Measurements from ENCODE around the gene MCRIP1.

The MCRIP1 gene, protein sequence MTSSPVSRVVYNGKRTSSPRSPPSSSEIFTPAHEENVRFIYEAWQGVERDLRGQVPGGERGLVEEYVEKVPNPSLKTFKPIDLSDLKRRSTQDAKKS

GRCh38 chr17:81833160-81833920 lies at the start of gene MCRIP1:
Gene MCRIP1, minus strand, starts transcription at chr17:81833291. Its CDS starts 8,785 bp downstream, at chr17:81824506.
- DNase-seq: peak; percentile 62

GRCh38 chr17:81879121-81879520 lies 46.0 kb upstream of the MCRIP1 start:
- no peak for DNase-seq

DNA sequence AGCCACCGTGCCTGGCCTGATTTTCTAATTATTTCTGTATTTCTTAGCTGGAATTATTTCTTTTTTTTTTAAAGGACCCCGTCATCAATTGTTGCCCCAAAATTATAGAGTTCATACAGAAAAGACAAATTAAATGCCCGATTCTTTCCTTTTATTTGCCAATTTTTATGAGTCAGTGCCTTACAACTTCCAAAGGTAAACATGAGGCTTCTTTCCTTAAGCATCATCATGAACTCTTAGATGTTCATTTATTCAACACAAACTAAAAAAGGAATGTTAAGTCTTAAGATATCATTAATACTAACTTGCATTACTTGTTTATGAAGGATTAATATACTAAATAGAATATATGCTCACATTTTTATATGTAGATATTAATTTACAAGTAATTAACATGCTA lies 45.2 kb upstream of the MCRIP1 start:
- DNase-seq: no peak

DNA sequence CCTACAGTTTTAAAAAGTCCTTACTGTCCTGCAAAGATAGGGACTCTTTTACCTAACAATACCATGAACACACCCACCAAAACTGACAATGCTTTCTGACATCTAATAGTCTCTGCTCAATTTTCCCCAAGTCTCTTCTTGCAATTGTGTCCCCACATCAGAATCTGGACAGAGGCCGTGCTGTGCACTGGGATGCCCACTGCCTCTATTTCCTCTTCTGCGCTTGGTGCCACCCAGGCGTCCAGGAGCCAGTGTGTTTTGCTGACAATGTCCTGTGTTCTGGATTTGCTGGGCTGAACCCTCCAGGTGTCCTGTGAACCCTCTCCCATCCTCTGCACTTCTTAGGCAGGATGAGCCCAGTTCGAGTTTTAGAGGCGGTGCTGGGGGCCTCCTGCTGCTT lies 44.5 kb upstream of the MCRIP1 start:
- no peak for DNase-seq

GRCh38 chr17:81871387-81872230 lies 38.5 kb upstream of the MCRIP1 start:
- peak; percentile 21 for DNase-seq

DNA sequence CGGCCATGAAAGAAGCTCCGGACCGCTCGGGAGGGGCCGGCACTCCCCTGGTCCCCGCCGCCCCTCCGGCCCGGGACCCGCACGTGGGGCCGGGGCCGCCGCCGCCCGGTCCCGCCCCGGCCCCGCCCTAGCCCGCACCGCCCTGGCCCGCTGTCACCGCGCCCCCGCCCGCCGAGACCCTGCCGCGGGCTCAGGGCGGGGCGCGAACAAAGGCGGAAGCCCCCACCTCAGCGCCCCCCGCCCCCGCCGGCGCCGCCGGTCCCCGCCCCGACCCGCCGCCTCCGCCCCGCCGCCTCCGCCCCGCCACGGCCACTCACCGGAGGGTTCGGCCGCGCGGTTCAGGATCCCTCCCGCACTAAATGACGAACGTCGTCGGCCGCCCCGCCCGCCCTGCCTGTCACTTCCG lies 37.9 kb upstream of the MCRIP1 start, which contains the start of gene ARHGDIA:
Gene ARHGDIA (minus strand): TSS at position 357 of the 406 bp plus-strand sequence. CDS start 1,407 bp downstream, outside the sequence.
- DNase-seq: no peak

DNA sequence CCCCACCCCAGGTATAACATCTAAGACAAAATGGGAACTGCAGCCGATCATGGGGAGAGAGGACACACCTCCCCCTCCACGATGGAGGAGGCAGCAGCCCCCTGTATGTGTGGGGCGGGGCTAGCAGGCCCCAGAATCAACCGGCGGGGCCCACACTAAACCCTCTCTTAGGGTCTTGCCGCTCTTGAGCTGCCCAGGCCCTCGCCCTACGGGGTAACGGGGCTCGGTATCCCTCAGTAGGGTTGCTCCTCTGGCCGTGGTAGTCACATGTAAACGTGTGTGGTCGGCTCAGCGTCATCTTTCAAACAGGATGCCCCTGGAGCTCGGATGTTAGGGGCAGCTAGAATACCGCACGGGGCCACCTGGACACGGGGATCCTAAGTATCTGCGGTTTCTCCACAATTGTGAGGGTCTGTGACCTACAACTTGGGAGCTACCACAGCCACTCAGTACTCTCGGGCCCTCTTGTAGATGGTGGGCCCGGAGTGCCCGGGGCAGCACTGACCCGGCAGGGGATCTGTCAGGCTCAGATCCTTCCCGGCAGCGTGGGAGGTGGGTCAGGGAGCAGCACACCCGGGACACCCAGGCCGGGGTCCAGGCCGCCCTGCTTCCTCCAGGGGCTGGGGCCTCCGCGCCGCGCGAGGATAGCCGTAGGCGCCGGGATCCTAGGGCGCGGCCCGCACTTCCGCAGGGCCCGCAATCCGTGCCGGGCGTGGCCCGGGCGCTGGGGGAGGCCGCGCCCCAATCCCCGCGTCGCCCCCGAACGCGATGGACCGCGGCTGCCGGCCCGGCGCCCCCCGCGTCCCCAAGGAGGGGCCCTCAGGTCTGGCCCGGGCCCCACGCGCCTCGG lies 37.3 kb upstream of the MCRIP1 start:
- no peak for DNase-seq

DNA sequence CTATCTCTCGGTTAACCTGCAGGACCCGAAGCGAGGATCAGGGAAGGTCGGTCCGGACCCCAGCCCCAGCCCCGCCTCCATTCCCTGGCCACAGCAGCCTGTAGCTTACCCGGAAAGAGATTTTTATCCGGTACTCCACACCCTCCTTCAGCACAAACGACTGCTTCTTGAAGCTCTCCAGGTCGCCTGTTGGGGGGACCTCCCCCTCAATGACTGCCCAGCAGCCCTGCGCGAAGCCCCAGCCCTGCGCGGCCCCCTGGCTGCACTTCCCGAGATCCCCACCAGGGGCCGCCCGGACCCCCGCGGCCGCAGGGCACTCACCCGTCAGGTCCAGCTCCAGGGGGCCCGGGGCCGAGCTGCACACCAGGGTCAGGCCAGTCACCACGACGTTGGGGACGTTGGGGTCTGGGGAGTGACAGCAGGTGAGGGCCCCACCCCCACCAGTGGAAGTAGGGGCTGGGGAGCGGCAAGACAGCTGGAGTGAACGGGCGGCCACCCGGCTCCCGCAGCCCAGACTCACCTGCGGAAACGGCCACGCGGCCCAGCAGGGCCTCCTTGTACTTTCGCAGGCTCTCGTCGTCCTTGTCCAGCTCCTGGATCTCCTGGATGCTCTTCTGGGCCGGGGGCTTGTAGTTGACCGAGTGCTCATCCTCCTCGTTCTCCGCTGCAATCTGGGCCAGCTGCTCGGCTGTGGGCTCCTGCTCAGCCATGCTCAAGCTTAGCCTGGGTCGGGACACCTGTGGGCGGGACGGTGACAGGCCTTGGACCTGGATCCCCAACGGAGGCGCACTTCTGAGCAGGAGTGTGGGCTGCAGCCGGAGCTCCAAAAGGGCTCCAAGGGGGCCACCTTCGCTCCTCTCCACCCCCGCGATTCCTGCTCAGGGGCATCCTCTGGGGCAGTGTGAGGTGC lies 36.4 kb upstream of the MCRIP1 start:
- no peak for DNase-seq

- DNase-seq: no peak
Measured at GRCh38 chr17:81868674-81869220, 35.7 kb upstream of the MCRIP1 start.

GRCh38 chr17:81867991-81868673 lies 35.0 kb upstream of the MCRIP1 start:
- no peak for DNase-seq

DNA sequence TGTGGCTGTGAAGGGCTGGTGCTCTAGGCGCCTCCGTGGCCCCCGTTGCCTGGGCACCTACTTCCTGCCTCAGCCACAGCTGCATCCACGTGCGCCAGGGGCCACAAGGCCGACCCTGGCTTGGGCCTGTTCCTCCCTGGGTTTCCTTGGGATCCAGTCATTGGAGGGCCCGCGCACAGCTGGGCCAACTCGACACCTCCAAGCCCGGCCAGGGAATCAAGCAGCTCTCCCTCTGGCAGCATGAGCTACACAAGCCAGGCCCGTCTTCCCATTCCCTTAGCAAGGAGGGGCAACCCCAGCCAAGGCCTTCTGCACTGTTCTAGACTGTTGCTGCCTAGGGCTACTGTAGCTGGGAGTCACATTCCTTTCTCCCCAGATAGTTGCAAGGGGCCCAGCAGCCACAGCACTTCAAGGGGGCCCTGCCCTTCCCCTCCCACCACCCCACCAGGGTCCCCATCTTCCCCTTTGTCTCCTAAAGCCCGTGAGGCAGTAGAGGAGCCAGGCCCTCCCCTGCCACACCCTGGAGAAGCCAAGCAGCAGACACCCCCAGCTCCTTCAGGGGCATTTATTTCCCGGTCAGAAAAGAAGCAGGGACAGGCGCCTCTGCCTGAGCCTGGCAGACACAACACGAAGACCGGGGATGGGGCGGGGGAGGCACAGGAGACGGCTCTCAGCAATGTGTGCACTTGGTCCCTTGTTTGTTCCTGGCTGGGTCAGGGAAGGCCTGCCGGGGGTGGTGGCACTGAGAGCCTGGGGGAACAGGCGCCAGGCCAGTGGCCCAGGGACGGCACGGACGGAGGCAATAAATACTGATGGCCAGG lies 34.3 kb upstream of the MCRIP1 start:
- DNase-seq: no peak

- no peak for DNase-seq
Measured at GRCh38 chr17:81866440-81867169, 33.5 kb upstream of the MCRIP1 start.

DNA sequence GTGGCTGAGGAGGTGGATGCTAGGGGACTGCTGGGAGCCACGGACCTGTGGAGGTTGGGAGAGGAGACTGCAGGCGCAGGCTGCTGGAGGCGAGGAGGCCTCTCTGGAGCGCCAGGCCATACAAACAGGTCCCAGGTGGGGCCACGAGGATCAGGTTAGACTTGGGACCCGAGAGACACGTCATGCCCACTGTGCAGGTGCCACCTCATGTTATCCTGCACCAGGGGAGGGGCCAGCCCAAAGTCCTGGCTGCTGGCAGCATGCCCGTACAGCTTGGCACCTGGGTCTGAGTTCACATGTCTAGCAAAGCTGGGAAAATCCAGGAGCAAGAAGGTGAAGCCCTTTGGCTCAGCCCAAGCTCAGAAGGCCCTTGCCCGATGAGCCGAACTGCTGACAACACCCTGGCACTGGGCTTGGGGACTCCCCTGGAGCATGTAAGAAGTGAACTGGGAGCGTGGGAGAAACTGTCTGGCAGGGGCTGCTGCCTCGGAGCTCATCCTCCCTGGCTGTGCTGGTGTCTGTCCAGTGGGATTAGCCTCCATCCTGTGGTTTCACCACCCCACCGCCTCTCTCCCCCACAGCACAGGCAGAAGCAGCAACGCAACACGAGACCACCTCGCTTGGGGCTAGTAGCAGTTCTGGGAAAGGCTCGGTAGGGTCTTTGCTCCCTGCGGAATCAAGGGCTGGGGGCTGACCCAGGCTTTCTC lies 32.8 kb upstream of the MCRIP1 start:
- no peak for DNase-seq

GRCh38 chr17:81865358-81865732 lies 32.3 kb upstream of the MCRIP1 start:
- no peak for DNase-seq

DNA sequence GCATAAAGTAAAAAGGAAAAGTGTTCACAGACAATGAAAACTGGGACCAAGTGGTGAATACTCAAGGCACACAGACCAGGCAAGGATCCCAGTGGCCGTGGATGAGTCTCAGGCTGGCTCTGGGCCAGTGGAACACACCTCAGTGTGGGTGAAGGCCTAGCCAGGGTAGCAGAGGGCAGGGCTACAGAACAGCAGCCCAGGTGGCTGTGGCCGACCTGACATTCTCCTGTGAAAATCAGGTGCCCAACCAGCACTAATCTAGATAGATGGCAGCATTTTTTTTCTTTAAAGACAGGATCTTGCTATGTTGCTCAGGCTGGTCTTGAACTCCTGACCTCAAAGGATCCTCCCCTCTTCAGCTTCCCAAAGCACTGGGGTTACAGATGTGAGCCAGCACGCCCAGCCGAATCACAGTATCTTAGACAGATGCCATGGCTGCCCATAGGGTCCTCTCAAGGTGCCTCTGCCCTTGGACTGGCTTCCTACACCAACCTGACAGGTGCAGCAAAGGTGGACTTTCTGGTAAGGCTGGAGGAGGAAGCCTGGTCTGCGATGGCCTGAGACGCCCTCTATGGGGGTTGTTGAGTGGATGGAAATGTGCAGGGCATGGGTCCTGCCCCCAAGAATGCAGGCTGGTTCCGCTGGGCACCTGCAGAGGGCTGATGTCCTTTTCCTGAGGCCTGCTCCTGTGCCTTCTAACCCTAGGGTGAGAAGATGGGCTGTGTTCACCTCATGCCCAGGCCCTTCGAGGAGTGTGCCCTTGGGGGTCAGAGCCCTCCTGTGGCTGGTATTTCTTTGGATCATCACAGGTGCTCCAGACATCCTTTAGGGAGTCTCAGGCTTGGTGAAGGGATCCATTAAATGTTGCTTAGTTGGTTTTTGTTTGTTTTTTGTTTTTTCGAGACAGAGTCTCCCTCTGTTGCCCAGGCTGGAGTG lies 31.0 kb upstream of the MCRIP1 start:
- DNase-seq: no peak

GRCh38 chr17:81863123-81863675 lies 30.1 kb upstream of the MCRIP1 start:
- DNase-seq: no peak

Measured in NCI-H187 treated with DMSO at 0.1 percent for 48 hours (cell line).